Measurements from ENCODE around the gene RAI2. TPM values are rescaled to one million over a fixed set of nuclear protein-coding genes. Genes with fewer than 3 reads are reported as not detected.

The RAI2 gene
- polyA plus RNA-seq, 6 donors from 2014 or later = not detected

DNA sequence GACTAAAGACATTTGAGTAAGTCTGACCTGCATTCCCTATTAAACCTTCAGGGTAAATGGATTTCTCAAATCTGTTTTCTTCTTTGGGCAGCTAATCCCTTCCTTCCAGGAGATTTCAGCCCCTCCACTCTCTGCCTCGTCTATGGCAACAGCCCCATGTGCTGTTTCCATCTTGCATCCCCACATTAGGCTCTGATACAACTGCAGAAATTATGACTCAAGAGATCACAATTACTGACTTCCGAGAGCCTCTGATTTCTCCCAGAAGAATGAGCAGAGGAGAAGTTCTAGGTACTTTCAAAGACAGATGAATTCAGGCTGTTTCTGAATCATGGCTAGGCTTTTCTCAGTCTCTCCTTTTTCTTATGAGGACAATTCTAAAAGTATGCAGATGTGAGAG lies 38.7 kb downstream of the RAI2 start:
- no peaks in the 10 kb centered on the region for H3K4me1 Mint-ChIP-seq
- H3K27ac Mint-ChIP-seq = no peak overlapping the region
- DNase-seq (no peak), ATAC-seq (ENCODE audit: low read depth in 2 of 2) (no peak)
- peaks cover 0 to 15% (median 9%) of the 10 kb centered on the region in 3 donors for H3K27me3 Mint-ChIP-seq
- no peak overlapping the region for H3K4me3 Mint-ChIP-seq
- H3K9me3 Mint-ChIP-seq = peaks cover 3 to 18% (median 6%) of the 10 kb centered on the region in 7 donors
- H3K36me3 Mint-ChIP-seq = peaks cover 0 to 5% of the 10 kb centered on the region in 2 donors

DNA sequence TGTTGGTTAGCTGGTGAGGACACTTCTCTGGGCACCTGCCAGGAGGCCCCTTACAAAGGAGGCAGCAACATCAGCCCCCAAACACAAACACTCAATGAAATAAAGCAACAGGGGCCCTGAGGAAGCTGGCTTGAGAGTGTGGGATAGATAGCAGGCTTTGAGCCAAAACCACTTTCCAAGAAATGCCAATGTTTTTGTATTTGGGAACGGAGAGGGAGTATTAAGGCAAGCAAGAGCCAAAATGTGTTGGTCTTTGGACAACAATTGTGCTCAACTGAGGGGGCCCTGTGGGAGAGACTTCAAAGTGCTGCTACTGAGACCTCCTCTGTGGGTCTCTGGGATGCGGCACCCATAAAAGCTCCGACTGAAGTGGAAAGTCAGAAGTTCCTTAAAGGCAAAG lies 41.0 kb downstream of the RAI2 start:
- H3K36me3 Mint-ChIP-seq = no peaks in the 10 kb centered on the region
- peaks cover 0 to 21% (median 5%) of the 10 kb centered on the region in 3 donors for H3K27me3 Mint-ChIP-seq
- H3K9me3 Mint-ChIP-seq = peaks cover 0 to 3% (median 0%) of the 10 kb centered on the region in 7 donors

DNA sequence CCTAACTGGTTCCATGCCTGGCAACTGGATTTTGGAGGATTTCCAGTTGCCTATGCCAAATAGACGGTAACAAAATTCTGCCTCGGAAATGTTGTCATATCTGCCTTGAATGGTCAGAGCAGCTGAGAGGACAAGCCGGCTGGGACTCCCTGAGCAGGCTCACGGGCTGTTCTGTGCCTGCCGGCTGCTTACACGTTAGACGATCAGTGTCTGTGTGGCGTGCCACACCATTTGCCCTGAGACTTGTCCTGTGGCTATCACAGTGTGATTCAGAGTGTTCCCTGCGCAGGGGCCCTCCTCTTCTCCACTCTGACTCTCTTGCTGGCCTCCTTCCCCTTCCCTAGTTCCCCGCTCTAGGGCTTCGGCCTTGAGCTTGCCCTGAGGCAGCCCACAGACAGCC lies 42.4 kb downstream of the RAI2 start:
- Mint-ChIP-seq H3K4me1 (no peaks in the 10 kb centered on the region), H3K36me3 (no peaks in the 10 kb centered on the region), H3K27ac (no peak overlapping the region), H3K27me3 (peaks cover 0 to 27% (median 5%) of the 10 kb centered on the region in 3 donors), H3K9me3 (peaks cover 0 to 3% (median 0%) of the 10 kb centered on the region in 7 donors), H3K4me3 (no peak overlapping the region)
- ATAC-seq (ENCODE audit: low read depth in 2 of 2) (no peak), DNase-seq (no peak)

More for the DNA sequence above, 41.0 kb downstream of the RAI2 start:
- no peaks in the 10 kb centered on the region for H3K4me1 Mint-ChIP-seq
- no peak for DNase-seq
- no peak for ATAC-seq (ENCODE audit: low read depth in 2 of 2)
- H3K27ac Mint-ChIP-seq = no peak overlapping the region
- H3K4me3 Mint-ChIP-seq = no peak overlapping the region

DNA sequence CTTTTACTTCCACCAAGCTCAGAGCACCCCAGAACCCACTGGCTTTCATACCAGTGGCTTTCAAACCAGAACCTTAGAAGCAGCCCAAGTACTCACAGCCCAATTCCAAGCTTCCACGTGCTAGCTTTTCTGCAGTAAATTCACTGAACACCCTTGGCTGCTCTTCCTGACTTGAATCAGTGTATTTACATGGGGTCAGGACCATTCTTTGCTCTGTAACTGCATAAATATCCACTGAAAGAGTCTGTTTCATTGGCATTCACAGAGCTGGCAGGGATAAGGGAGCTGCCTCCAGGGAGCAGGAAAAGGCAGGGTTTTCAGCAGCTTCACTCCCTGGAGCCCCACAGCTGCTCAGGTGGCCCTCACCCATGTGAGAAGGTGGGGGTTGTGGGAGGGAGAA lies 43.8 kb downstream of the RAI2 start:
- H3K27me3 Mint-ChIP-seq = peaks cover 0 to 20% (median 5%) of the 10 kb centered on the region in 3 donors
- no peak overlapping the region for H3K4me3 Mint-ChIP-seq
- H3K9me3 Mint-ChIP-seq = peaks cover 0 to 3% (median 0%) of the 10 kb centered on the region in 7 donors
- DNase-seq = no peak
- peak overlapping the region in 1 of 6 donors; percentile 26 for H3K27ac Mint-ChIP-seq
- no peak for ATAC-seq (ENCODE audit: low read depth in 2 of 2)
- H3K36me3 Mint-ChIP-seq = no peaks in the 10 kb centered on the region
- no peaks in the 10 kb centered on the region for H3K4me1 Mint-ChIP-seq

DNA sequence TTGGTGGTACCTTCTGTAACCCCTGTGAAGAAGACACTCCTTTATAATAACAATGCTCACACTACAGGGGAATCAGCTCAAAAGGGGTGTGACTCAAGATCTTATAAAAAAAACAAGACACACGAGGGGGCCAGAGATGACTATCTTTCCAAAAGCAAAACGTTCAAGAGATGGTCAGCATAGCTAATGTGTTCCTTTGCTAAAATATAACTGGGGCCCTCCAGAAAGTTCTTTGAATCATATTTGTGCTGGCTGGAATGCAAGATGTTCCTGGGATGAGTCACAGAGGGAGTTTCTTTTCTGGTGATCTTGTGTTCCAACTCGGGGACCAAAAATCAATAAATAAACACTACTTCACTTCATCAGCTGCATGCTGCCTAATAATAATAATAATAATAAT lies 46.5 kb downstream of the RAI2 start:
- no peak for ATAC-seq (ENCODE audit: low read depth in 2 of 2)
- no peak overlapping the region for H3K27ac Mint-ChIP-seq
- H3K9me3 Mint-ChIP-seq = peaks cover 0 to 2% (median 0%) of the 10 kb centered on the region in 7 donors
- no peak for DNase-seq
- H3K4me3 Mint-ChIP-seq = no peak overlapping the region
- peaks cover 3 to 12% (median 5%) of the 10 kb centered on the region in 3 donors for H3K27me3 Mint-ChIP-seq
- H3K4me1 Mint-ChIP-seq = no peaks in the 10 kb centered on the region
- H3K36me3 Mint-ChIP-seq = no peaks in the 10 kb centered on the region

DNA sequence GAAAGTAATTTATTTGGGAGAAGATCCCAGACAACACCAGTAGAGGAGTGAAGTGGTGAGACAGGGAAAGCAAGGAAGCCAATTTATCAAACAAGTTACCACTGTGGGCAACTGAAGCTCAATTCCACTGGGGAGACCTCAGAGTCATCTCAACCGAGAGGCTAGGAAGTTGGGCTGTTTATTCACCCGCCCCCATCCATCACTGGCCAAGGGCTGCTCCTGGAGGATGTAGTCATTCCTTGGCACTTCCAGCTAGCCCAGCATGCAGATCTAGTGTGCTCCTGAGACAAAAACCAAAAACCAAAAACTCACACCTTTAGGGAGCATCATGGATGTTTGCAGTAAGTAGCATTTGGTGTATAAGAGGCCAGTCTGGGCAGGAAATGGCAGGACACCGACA lies 47.0 kb downstream of the RAI2 start:
- no peak overlapping the region for H3K4me3 Mint-ChIP-seq
- H3K4me1 Mint-ChIP-seq = no peaks in the 10 kb centered on the region
- no peak for ATAC-seq (ENCODE audit: low read depth in 2 of 2)
- no peaks in the 10 kb centered on the region for H3K9me3 Mint-ChIP-seq
- H3K27me3 Mint-ChIP-seq = peaks cover 3 to 12% (median 3%) of the 10 kb centered on the region in 3 donors
- no peak overlapping the region for H3K27ac Mint-ChIP-seq
- DNase-seq = no peak
- H3K36me3 Mint-ChIP-seq = no peaks in the 10 kb centered on the region

DNA sequence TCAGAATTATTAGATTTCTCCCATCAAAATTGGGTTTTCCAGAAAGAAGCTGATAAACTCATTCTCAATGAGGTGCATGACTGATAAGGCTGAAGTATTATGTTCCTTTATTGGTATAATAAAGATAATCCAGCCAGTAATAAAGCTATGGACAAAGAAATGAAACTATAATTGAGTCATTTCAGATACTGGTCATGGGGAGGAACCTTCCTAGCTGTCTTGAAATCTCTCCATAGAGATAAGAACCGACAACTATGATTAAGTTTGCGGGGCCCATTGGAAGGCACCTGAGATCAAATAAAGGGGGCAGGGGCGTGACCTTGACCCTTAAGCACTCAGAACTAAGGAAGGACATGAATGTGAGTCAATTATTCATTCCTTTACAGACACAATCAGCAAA lies 47.8 kb downstream of the RAI2 start:
- Mint-ChIP-seq H3K9me3 (peaks cover 0 to 4% (median 0%) of the 10 kb centered on the region in 7 donors), H3K27me3 (peaks cover 0 to 12% (median 3%) of the 10 kb centered on the region in 3 donors), H3K36me3 (no peaks in the 10 kb centered on the region), H3K27ac (no peak overlapping the region), H3K4me3 (no peak overlapping the region), H3K4me1 (no peaks in the 10 kb centered on the region)
- ATAC-seq (ENCODE audit: low read depth in 2 of 2) (no peak), DNase-seq (no peak)

DNA sequence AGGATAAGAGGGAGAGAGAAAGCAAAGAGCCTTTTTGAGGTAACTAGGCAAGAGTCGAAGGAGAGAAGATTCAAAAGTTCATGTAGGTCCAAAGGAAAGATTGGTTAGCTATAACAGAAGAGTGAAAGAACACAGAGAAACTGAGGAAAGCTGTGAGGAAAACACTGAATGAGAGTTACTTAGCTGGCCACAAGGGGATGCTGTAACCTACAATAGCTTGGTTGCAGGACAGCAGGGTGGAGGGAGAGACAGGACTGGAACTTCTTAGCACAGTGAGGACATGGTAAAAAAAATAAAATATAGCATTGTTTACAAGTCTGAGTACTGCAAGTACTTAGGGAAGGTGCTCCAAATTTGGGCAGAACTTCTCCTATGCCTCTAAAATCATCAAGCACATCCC lies 48.3 kb downstream of the RAI2 start:
- Mint-ChIP-seq H3K27me3 (peaks cover 0 to 12% (median 3%) of the 10 kb centered on the region in 3 donors), H3K4me1 (no peaks in the 10 kb centered on the region), H3K4me3 (no peak overlapping the region), H3K9me3 (peaks cover 0 to 4% (median 0%) of the 10 kb centered on the region in 7 donors), H3K27ac (peak overlapping the region in 1 of 6 donors; percentile 68), H3K36me3 (no peaks in the 10 kb centered on the region)
- ATAC-seq (ENCODE audit: low read depth in 2 of 2) = no peak
- no peak for DNase-seq

DNA sequence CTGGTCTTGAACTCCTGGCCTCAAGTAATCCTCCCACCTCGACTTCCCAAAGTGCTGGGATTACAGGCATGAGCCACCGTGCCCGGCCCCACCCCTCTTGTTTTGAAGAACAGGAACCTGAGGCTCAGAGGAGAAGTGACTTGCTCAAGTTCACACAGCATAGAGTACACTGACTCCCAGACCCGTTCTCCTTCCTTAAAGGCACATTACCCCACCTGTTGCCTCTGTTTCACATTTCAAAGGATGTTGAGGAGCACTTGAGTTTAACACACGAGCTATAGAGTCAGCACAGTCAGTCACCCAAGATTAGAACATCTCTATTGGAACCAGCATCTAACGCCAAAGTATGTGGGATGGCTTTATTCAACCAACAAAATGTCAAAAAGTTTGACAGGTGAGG lies 51.1 kb downstream of the RAI2 start:
- Mint-ChIP-seq H3K27ac (no peak overlapping the region), H3K4me3 (no peak overlapping the region), H3K36me3 (no peaks in the 10 kb centered on the region), H3K4me1 (no peaks in the 10 kb centered on the region), H3K27me3 (peaks cover 0 to 5% (median 3%) of the 10 kb centered on the region in 3 donors), H3K9me3 (peaks cover 0 to 4% (median 0%) of the 10 kb centered on the region in 7 donors)
- no peak for ATAC-seq (ENCODE audit: low read depth in 2 of 2)
- no peak for DNase-seq

DNA sequence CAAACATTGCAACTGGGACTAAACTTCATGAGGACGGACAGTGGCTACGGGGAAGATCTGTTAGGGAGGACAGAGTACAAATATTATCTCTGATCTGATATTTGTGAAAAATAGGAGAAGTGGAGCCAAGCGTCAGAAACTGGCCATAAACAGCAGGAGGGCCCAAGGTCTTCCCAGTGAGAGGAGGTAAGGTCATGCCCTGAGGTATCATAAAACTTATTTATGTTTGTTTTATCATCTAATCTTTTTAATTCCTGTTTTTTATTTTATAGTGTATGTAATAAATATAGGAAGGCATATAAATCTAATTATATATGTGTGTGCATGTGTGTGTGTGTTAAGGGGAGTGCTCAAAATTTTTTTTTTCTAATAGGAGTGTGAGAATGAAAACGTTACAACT lies 51.8 kb downstream of the RAI2 start:
- ATAC-seq (ENCODE audit: low read depth in 2 of 2) (no peak), DNase-seq (no peak)
- Mint-ChIP-seq H3K4me3 (no peak overlapping the region), H3K27me3 (peaks cover 0 to 3% (median 0%) of the 10 kb centered on the region in 3 donors), H3K4me1 (no peaks in the 10 kb centered on the region), H3K9me3 (peaks cover 0 to 4% (median 0%) of the 10 kb centered on the region in 7 donors), H3K27ac (no peak overlapping the region), H3K36me3 (no peaks in the 10 kb centered on the region)

DNA sequence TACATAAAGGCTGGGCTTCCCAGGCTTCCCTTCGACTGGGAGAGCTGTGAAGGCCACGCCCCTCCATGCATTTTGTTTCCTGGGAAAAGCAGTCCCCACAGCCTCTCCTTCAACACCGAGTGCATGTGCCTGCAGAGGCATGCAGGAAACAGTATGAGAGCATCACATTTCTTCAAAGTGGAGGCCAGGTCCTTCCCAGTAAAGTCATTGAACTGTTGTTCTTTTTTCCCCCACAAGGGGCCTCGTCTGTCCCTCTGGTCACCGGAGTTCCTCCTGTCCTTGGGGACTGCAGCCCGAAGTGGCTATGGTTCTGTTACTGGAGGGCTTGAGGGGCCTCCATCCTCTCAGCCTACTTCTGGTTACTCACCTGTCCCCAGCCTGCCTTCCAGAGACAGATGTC lies 56.0 kb downstream of the RAI2 start:
- H3K36me3 Mint-ChIP-seq = no peaks in the 10 kb centered on the region
- no peak overlapping the region for H3K27ac Mint-ChIP-seq
- H3K4me3 Mint-ChIP-seq = no peak overlapping the region
- H3K4me1 Mint-ChIP-seq = no peaks in the 10 kb centered on the region
- DNase-seq = no peak
- ATAC-seq (ENCODE audit: low read depth in 2 of 2) = no peak
- H3K9me3 Mint-ChIP-seq = peaks cover 0 to 4% (median 0%) of the 10 kb centered on the region in 7 donors
- peaks cover 0 to 3% (median 0%) of the 10 kb centered on the region in 3 donors for H3K27me3 Mint-ChIP-seq

DNA sequence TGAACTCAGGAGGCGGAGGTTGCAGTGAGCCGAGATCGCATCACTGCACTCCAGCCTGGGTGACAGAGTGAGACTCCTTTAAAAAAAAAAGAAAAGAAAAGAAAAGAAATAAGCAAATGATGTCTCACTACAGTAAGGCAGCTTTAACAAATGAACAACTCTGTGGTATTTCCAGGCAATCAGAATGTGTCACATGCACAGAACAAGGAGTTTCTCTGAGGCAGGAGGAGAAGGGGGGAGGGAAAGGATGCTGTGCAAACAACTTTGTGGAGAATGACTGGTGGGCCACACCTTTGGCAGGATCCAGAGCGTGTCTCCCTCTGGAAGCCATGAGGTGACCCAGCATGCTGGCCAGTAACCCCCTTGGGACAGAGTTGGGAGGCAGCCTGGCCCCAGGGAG lies 57.6 kb downstream of the RAI2 start:
- Mint-ChIP-seq H3K36me3 (no peaks in the 10 kb centered on the region), H3K4me1 (no peaks in the 10 kb centered on the region), H3K27me3 (no peaks in the 10 kb centered on the region), H3K27ac (no peak overlapping the region), H3K9me3 (peaks cover 0 to under 1% (median 0%) of the 10 kb centered on the region in 7 donors), H3K4me3 (no peak overlapping the region)
- DNase-seq (no peak), ATAC-seq (ENCODE audit: low read depth in 2 of 2) (no peak)

DNA sequence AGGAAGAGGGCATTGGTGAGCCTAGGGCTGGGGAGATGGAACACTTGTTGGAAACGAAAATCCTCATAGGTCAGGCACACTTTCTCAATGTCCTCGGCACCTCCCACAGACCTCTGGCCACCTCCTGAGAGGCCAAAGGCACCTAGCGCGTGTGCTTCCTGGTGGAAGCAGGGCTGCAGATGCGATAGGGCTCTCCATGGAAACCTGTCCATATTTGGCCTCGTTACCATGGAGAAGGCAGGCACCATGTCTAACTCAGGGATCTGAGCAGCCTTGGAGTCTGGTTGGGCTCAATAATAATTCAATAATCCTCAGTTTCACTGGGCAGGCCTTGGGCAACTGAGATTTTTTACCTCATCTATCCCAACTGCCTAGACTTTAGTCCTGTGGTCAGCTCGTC lies 58.3 kb downstream of the RAI2 start:
- Mint-ChIP-seq H3K27me3 (no peaks in the 10 kb centered on the region), H3K4me3 (peak overlapping the region in 1 of 8 donors; percentile 24), H3K9me3 (no peaks in the 10 kb centered on the region), H3K4me1 (no peaks in the 10 kb centered on the region), H3K36me3 (no peaks in the 10 kb centered on the region), H3K27ac (no peak overlapping the region)
- ATAC-seq (ENCODE audit: low read depth in 2 of 2) (no peak), DNase-seq (no peak)

DNA sequence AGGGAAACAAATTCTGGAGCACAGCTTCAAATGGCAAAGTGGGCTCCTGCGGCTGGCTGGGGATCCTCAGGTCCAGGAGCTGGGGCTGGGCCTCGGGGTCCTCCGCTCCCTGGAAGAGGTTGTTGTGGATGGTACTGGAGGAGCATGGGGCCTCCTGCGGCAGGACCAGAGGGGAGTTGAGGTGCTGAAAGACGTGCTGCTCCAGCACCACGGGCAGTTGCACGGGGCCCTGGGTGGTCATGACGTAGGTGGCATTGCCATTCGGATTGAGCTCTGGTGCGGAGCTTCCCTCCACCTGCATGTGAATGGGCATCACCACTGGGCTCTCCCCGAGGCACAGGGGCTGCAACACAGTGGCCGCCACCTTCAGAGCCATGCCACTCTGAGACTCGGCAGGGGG lies 59.7 kb downstream of the RAI2 start:
- H3K36me3 Mint-ChIP-seq = no peaks in the 10 kb centered on the region
- no peaks in the 10 kb centered on the region for H3K4me1 Mint-ChIP-seq
- no peak overlapping the region for H3K4me3 Mint-ChIP-seq
- H3K27me3 Mint-ChIP-seq = no peaks in the 10 kb centered on the region
- H3K9me3 Mint-ChIP-seq = no peaks in the 10 kb centered on the region
- DNase-seq = no peak
- no peak overlapping the region for H3K27ac Mint-ChIP-seq
- ATAC-seq (ENCODE audit: low read depth in 2 of 2) = no peak

DNA sequence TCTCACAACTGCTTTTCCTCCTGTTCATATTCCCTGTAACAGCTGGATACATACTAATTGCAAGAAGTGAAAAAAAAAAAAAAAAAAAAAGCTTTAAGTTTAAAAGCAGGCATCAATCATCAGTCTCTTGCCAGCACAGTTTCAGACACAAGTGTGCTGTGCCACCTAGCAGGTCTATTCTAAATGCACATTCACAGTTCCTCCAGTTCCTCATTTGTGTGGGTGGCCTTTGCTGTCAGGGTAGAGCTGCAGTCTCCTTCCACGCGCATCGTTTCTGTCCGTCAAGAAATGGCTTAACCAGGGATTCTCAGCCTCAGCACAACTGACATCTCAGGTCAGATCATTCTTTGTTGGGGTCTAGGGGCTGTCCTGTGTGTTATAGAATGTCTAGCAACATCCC lies 62.2 kb downstream of the RAI2 start:
- DNase-seq (no peak), ATAC-seq (ENCODE audit: low read depth in 2 of 2) (no peak)
- Mint-ChIP-seq H3K27me3 (no peaks in the 10 kb centered on the region), H3K4me3 (no peak overlapping the region), H3K36me3 (no peaks in the 10 kb centered on the region), H3K27ac (no peak overlapping the region), H3K4me1 (no peaks in the 10 kb centered on the region), H3K9me3 (no peaks in the 10 kb centered on the region)

Measured in naive B cell (primary cell).